Esophagus (tissue), 2 donors: ENCODE data around the gene TLR10. TPM values are rescaled to one million over a fixed set of nuclear protein-coding genes. Genes with fewer than 3 reads are reported as not detected.

Source experiments
- H3K27ac ChIP-seq, 2 donors: one replicate each; pipeline ENCODE4 v1.5.1; 2013; ENCODE audit warnings: low read depth in 2 of 2, mild to moderate bottlenecking in 2 of 2, inconsistent platforms in 1 of 2, low read length in 1 of 2, moderate library complexity in 1 of 2
- H3K27me3 ChIP-seq, 2 donors: one replicate each; pipeline ENCODE4 v1.6.1; 2013; ENCODE audit warnings: low read length in 2 of 2, control low read depth in 1 of 2, mild to moderate bottlenecking in 1 of 2; ENCODE audit not compliant: insufficient read depth in 2 of 2, control insufficient read depth in 1 of 2
- H3K36me3 ChIP-seq, 2 donors: one replicate each; pipeline ENCODE4 v1.6.1; 2013; ENCODE audit warnings: low read length in 1 of 2; ENCODE audit not compliant: control insufficient read depth in 2 of 2, insufficient read depth in 2 of 2
- H3K4me1 ChIP-seq, 2 donors: one replicate each; pipeline ENCODE4 v1.6.1; 2013; ENCODE audit warnings: low read length in 1 of 2; ENCODE audit not compliant: control insufficient read depth in 2 of 2, insufficient read depth in 2 of 2
- H3K4me3 ChIP-seq, 2 donors: one replicate each; pipeline ENCODE4 v1.5.1; 2013; ENCODE audit warnings: low read length in 2 of 2, mild to moderate bottlenecking in 2 of 2, low read depth in 1 of 2, moderate library complexity in 1 of 2
- H3K9me3 ChIP-seq, 2 donors: one replicate each; pipeline ENCODE4 v1.6.1; 2013; ENCODE audit warnings: mild to moderate bottlenecking in 2 of 2, low read depth in 1 of 2, low read length in 1 of 2, moderate library complexity in 1 of 2; ENCODE audit not compliant: control insufficient read depth in 2 of 2, insufficient read depth in 1 of 2
- WGBS, 2 donors: extraction: QIAGEN DNeasy Blood & Tissue Kit; methylation state at CpG; one replicate each; pipeline ENCODE4 v1.1.7; 2013; 5-methylcytosine and 5-hydroxymethylcytosine counted together
- polyA plus RNA-seq, 2 donors: library from polyadenylated mRNA; stranded (reverse); fragments of 200-250 nt; gene quantifications; one replicate each; pipeline ENCODE4 v1.2.3, GENCODE V29; 2013
- donor health status: healthy with polysubstance abuse.
- donor health status: Bipolar disorder and iron deficiency.

Gene TLR10
- polyA plus RNA-seq, 2 donors, result 0.12 to 0.16 TPM

GRCh38 chr4:38738940-38739803, 43.6 kb downstream of the TLR10 start:
- Histone ChIP-seq H3K27ac (no peak overlapping the region), H3K4me3 (no peak overlapping the region), H3K36me3 (no peaks in the 10 kb centered on the region), H3K9me3 (peaks cover 0 to 2% of the 10 kb centered on the region in 2 donors), H3K27me3 (no peaks in the 10 kb centered on the region), H3K4me1 (peaks cover 0 to 2% of the 10 kb centered on the region in 2 donors)
- WGBS, 2 donors, result 87 to 91% methylated on average over 6 of the region's 6 CpGs

DNA sequence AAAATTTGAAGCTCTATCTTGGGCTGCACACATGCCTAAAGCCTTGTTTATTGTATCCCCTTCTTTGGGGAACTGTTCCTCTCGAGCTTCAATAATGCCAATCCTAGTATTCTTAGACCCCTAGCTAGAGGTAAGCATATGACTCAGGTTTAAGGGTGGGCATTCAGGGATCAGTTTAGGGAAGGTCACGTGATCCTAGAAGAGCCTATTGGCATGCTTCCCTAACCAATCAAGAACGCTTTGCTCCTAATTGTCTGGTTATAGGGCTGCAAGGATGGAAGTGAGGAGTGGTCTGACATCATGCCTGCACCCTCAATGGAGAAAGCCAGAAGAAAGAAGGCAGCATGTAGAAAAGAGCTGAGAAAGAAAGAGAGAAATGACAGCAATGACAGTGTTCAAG, 46.9 kb downstream of the TLR10 start:
- Histone ChIP-seq H3K9me3 (peaks cover 0 to 2% of the 10 kb centered on the region in 2 donors), H3K4me1 (peaks cover 0 to 8% of the 10 kb centered on the region in 2 donors), H3K27me3 (no peaks in the 10 kb centered on the region), H3K36me3 (no peaks in the 10 kb centered on the region), H3K27ac (no peak overlapping the region), H3K4me3 (no peak overlapping the region)
- 89 to 95% methylated on average over 3 of the region's 3 CpGs for WGBS, 2 donors

- Histone ChIP-seq H3K4me3 (no peak overlapping the region), H3K27ac (no peak overlapping the region), H3K9me3 (peaks cover 0 to 2% of the 10 kb centered on the region in 2 donors), H3K36me3 (no peaks in the 10 kb centered on the region), H3K27me3 (no peaks in the 10 kb centered on the region), H3K4me1 (peaks cover 0 to 8% of the 10 kb centered on the region in 2 donors)
- WGBS, 2 donors, result 68 to 84% methylated on average over 2 of the region's 2 CpGs
These were observed 47.9 kb downstream of the TLR10 start for GRCh38 chr4:38734911-38735310.

GRCh38 chr4:38734446-38734845, 48.3 kb downstream of the TLR10 start:
- Histone ChIP-seq H3K9me3 (peaks cover 0 to 2% of the 10 kb centered on the region in 2 donors), H3K27ac (no peak overlapping the region), H3K4me1 (peaks cover 0 to 8% of the 10 kb centered on the region in 2 donors), H3K27me3 (no peaks in the 10 kb centered on the region), H3K36me3 (no peaks in the 10 kb centered on the region), H3K4me3 (no peak overlapping the region)
- WGBS, 2 donors, result 59 to 74% methylated on average over 5 of the region's 5 CpGs

DNA sequence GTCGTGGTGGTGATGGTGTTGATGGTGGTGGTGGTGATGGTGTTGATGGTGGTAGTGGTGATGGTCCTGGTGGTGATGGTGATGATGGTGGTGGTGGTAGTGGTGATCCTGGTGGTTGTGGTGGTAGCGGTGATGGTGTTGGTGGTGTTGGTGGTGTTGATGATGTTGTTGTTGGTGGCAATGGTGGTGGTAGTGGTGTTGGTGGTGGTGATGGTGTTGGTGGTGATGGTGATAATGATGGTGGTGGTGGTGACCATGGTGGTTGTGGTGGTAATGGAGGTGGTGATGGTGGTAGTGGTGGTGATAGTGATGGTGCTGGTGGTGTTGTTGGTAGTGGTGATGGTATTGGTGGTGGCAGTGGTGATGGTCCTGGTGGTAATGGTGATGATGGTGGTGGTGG, 49.1 kb downstream of the TLR10 start:
- H3K36me3 ChIP-seq, result no peaks in the 10 kb centered on the region
- H3K27me3 ChIP-seq, result no peaks in the 10 kb centered on the region
- peaks cover 0 to 2% of the 10 kb centered on the region in 2 donors for H3K9me3 ChIP-seq
- no peak overlapping the region for H3K27ac ChIP-seq
- H3K4me1 ChIP-seq, result peaks cover 0 to 8% of the 10 kb centered on the region in 2 donors
- 83 to 95% methylated on average over 2 of the region's 2 CpGs for WGBS, 2 donors
- H3K4me3 ChIP-seq, result no peak overlapping the region

DNA sequence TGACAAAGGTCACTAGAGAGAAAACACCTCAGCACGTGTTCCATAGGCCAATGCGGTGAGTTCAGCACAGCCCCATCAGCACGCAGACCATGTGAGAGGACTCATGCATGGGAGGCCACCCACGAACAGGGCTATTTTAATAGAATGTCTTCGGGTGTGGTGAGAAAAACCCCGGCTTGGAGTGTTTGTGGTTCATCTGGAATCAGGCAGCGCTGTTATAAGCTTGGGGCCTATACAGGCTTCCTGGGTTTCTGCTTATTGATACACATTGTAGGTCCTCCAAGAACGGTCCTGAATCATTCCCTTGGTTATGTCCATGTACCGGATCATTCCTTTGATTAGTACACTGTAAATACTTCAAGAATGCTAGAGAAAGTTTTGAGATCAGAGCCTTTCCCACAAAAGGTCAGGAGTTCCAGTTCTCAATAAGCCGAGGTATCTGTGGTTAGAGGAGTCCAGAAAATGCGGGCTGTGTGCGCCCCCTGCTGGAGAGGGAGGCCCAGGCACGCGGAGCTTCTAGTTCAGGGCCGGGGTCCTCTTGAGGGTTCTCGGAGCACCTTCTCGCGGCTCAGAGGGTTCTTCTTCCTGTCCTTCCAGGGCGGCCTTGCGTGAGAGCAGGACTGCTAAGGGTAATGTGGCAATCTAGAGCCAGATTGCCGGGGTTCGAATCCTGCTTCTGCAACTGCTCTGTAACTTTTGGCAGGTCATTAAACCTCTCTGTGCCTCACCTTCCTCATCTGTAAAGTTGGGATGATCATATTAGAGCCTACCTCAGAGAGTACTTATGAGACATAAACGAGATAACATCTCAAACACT, 51.8 kb downstream of the TLR10 start:
- Histone ChIP-seq H3K4me1 (peaks cover 0 to 11% of the 10 kb centered on the region in 2 donors), H3K36me3 (no peaks in the 10 kb centered on the region), H3K4me3 (no peak overlapping the region), H3K27me3 (no peaks in the 10 kb centered on the region), H3K27ac (no peak overlapping the region), H3K9me3 (peaks cover 0 to 2% of the 10 kb centered on the region in 2 donors)
- 36 to 43% methylated on average over 23 of the region's 23 CpGs for WGBS, 2 donors

- WGBS, 2 donors, result 90 to 95% methylated on average over 4 of the region's 4 CpGs
- H3K27me3 ChIP-seq, result no peaks in the 10 kb centered on the region
- no peak overlapping the region for H3K27ac ChIP-seq
- peaks cover 0 to 11% of the 10 kb centered on the region in 2 donors for H3K4me1 ChIP-seq
- no peak overlapping the region for H3K4me3 ChIP-seq
- no peaks in the 10 kb centered on the region for H3K36me3 ChIP-seq
- peaks cover 0 to 2% of the 10 kb centered on the region in 2 donors for H3K9me3 ChIP-seq
These were observed 52.3 kb downstream of the TLR10 start for GRCh38 chr4:38730493-38730829.

GRCh38 chr4:38728631-38729141, 54.1 kb downstream of the TLR10 start:
- Histone ChIP-seq H3K4me3 (no peak overlapping the region), H3K27me3 (no peaks in the 10 kb centered on the region), H3K4me1 (peaks cover 0 to 10% of the 10 kb centered on the region in 2 donors), H3K36me3 (no peaks in the 10 kb centered on the region), H3K9me3 (no peaks in the 10 kb centered on the region), H3K27ac (peak overlapping the region; percentile 38 to 91)
- 42 to 50% methylated on average over 4 of the region's 4 CpGs for WGBS, 2 donors

GRCh38 chr4:38724475-38724808, 58.3 kb downstream of the TLR10 start:
- Histone ChIP-seq H3K4me3 (no peak overlapping the region), H3K27ac (no peak overlapping the region), H3K9me3 (no peaks in the 10 kb centered on the region), H3K4me1 (peaks cover 0 to 7% of the 10 kb centered on the region in 2 donors), H3K27me3 (no peaks in the 10 kb centered on the region), H3K36me3 (no peaks in the 10 kb centered on the region)
- 81 to 85% methylated on average over 3 of the region's 3 CpGs for WGBS, 2 donors
